BJ (cell line): Measurements from ENCODE around the gene GAB2. TPM values are rescaled to one million over a fixed set of nuclear protein-coding genes. Genes with fewer than 3 reads are reported as not detected.

Experiments used
- CTCF ChIA-PET: fragments of 350-600 bp; formaldehyde crosslinking; extraction: SDS; loops from one replicate; lab custom pipeline; 2021; ENCODE audit warnings: antibody characterized with exemption, inconsistent platforms; lab: Yijun Ruan, JAX
- POLR2A ChIA-PET: fragments of 300-600 bp; sonication (Branson Sonifier 250); formaldehyde crosslinking; extraction: SDS; loops from one replicate; lab custom pipeline; 2021; ENCODE audit warnings: antibody characterized with exemption; lab: Charles Lee
- DNase-seq: peaks from one replicate; pipeline ENCODE4 v3.0.0-alpha.2; 2011; ENCODE audit warnings: low read depth
- H3K27me3 ChIP-seq: 2 replicates; pipeline ENCODE4 v1.6.0; 2011; ENCODE audit warnings: low read length; ENCODE audit not compliant: control insufficient read depth, insufficient read depth
- H3K36me3 ChIP-seq: 2 replicates; pipeline ENCODE4 v1.5.1; 2011; ENCODE audit warnings: low read length; ENCODE audit not compliant: control insufficient read depth, insufficient read depth
- H3K4me3 ChIP-seq: 2 replicates; pipeline ENCODE4 v1.5.1; 2011; ENCODE audit warnings: low read depth, mild to moderate bottlenecking, control low read depth, low read length
- polyA plus RNA-seq: library from polyadenylated mRNA; depleted of rRNA; stranded (reverse); fragments of >200 nt; gene quantifications from 2 replicates; pipeline ENCODE4 v1.2.3, GENCODE V29; 2011
- TF ChIP-seq, protein P1 (sequence below): IDR thresholded peaks from 2 replicates; pipeline ENCODE4 v1.5.1; 2011; ENCODE audit warnings: low read depth, mild to moderate bottlenecking, control low read depth, inconsistent platforms, low read length, moderate library complexity; ENCODE audit not compliant: insufficient read depth

GAB2 gene
- polyA plus RNA-seq, 1 experiment = 12.2 TPM

DNA sequence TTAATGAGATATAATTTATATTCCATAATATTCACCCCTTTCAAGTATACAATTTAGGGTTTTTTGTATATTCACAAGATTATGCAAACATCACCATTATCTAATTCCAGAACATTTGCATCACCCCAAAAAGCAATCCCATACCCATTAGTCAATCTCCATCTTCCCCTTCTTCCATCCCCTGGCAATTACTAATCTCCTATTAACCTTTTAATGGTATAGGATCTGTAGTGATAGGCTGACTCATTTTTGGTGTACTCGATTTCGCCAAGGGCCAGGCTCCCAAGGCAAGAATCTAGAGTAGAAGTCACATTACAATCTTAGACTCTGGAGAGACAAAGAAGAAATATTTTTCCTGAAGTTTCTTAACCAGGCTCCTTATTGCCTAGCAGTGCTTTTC, 113.4 kb downstream of the GAB2 start:
- no peaks in the 10 kb centered on the region for H3K27me3 ChIP-seq
- POLR2A ChIA-PET = no interaction called here
- no peak overlapping the region for H3K4me3 ChIP-seq
- DNase-seq = no peak
- CTCF ChIA-PET = interaction anchor here (0.6 kb wide), 1 partner anchor 60 kb away, joined by 3 read pairs; no protein-coding TSS in a partner anchor
- H3K36me3 ChIP-seq = no peaks in the 10 kb centered on the region
- TF ChIP-seq, protein P1, sequence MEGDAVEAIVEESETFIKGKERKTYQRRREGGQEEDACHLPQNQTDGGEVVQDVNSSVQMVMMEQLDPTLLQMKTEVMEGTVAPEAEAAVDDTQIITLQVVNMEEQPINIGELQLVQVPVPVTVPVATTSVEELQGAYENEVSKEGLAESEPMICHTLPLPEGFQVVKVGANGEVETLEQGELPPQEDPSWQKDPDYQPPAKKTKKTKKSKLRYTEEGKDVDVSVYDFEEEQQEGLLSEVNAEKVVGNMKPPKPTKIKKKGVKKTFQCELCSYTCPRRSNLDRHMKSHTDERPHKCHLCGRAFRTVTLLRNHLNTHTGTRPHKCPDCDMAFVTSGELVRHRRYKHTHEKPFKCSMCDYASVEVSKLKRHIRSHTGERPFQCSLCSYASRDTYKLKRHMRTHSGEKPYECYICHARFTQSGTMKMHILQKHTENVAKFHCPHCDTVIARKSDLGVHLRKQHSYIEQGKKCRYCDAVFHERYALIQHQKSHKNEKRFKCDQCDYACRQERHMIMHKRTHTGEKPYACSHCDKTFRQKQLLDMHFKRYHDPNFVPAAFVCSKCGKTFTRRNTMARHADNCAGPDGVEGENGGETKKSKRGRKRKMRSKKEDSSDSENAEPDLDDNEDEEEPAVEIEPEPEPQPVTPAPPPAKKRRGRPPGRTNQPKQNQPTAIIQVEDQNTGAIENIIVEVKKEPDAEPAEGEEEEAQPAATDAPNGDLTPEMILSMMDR = no peak

DNA sequence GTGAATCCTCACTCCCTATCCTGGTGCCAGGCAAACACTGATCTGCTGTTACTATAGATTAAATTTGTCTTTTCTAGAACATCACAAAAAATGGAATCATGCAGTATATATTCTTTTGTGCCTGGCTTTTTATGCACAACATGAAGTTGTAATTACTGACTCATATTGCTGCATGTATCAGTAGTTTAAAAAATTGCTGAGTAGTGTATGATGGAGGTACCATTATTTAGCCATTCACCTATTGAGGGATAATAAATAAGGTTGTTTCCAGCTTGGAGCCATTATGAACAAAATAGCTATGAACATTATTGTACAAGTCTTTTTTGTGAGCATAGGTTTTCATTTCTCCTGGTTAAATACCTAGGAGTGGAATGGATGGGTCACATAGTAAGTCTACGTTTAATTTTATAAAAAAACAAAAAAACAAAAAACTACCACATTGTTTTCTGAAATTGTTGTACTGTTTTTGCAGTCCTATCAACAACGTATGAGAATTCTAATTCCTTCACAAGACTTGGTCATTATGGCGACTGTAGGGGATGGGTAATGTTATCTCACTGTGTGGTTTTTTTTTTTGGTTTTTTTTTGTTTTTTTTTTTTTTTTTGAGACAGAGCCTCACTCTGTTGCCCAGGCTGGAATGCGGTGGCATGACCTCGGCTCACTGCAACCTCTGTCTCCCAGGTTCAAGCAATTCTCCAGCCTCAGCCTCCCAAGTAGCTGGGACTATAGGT, 117.3 kb downstream of the GAB2 start:
- TF ChIP-seq, protein P1 = no peak
- ChIA-PET CTCF (interaction anchor here (0.8 kb wide), 1 partner anchor 14 kb away, joined by 3 read pairs; no protein-coding TSS in a partner anchor), POLR2A (no interaction called here)
- Histone ChIP-seq H3K36me3 (no peaks in the 10 kb centered on the region), H3K27me3 (no peaks in the 10 kb centered on the region), H3K4me3 (no peak overlapping the region)
- no peak for DNase-seq

DNA sequence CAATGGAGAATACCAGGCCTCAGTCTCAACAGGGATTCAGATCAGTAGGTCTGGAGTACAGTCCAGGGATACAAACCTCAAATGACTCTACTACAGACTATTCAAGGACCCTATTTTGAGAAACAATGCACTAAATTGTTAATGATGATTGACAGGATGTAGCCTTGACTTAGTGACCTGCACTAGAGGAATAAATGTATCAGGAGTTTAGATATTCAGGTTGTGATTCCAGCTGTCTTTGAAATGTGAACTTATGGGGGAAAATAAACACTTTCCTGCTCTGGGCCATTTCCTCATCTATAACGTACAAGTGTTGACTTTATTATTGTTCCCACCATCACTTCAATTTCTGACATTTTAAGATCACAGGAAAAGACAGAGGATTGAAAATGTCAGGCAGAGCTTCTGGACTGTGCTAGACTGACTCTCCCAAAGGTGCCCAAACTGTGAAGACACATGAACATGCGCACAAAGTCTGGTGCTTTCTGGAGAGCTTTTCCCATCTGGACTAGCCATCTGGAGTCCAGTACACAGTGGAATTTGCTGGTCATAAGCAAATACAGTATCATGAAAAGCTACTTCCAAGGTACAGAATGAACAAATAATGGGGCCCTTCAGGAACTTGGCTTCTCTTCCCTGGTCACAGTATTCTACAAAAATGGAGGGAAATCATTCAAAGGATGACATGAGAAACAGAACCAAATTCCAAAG, 118.5 kb downstream of the GAB2 start:
- TF ChIP-seq, protein P1 = no peak
- Histone ChIP-seq H3K27me3 (no peaks in the 10 kb centered on the region), H3K36me3 (no peaks in the 10 kb centered on the region), H3K4me3 (no peak overlapping the region)
- CTCF ChIA-PET = no interaction called here
- POLR2A ChIA-PET = no interaction called here
- no peak for DNase-seq

DNA sequence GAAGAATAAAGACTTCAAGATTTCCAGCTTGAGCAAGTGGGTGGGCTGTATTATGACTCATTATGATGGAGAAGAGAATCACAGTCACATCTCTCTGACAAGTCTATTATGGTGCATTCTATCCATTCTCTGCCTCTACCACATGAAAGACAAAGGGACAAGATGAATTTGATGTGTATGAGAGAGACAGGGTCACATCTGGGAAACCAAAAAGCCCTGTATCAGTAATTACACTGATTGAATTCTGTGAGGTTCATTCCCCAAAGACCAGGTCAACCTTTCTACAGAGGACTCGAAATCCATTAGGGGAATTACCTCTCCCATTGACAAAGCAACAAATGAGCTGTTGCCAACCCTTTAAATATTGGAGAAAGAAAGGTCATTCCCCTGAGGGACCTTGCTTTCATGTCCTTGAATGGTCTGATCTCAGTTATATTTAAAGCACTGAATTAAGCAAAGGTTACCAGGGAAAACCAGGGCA, 119.3 kb downstream of the GAB2 start:
- DNase-seq = no peak
- Histone ChIP-seq H3K4me3 (no peak overlapping the region), H3K27me3 (no peaks in the 10 kb centered on the region), H3K36me3 (no peaks in the 10 kb centered on the region)
- CTCF ChIA-PET = no interaction called here
- POLR2A ChIA-PET = no interaction called here
- TF ChIP-seq, protein P1 = no peak
